PC-3 (cell line): ENCODE data around the gene DMBX1.

ENCODE experiments used
- EZH2phosphoT487 ChIP-seq: fragments of 300-600 bp; sonication (generic); IDR thresholded peaks from 2 replicates; pipeline ENCODE4 v1.6.1; 2018; ENCODE audit warnings: mild to moderate bottlenecking, antibody characterized with exemption, low read length, borderline replicate concordance
- TF ChIP-seq, protein P1 (sequence below): fragments of 300-600 bp; sonication (generic); conservative IDR thresholded peaks from 2 replicates; pipeline ENCODE4 v1.5.1; 2017; ENCODE audit warnings: antibody characterized with exemption, low read depth, mild to moderate bottlenecking, low read length

DNA sequence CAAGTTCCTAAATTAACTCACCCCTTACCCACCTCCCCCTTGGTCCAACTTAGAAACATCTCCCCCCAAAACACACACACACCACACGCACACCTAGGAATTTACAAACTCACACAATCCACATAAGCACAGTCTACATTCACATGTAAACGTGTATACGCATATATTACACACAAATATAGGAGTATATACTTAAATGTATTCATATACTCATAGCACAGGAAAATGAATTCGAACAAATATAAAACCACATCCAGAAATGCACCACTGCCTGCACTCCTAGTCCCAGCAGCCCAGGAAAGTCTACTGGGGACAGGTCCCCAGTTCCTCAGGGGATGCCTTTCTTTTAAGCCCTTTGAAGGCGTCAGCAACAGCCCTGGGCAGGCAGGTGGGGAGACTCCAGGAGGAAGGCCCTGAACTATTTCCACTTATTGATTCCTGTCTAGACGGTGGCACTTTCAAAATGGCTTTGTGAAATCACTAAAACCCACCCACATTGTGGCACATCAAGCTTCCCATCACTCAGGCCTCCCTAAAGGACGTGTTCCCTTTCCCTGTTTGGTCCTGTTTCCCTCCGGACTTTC, 3.1 kb upstream of the DMBX1 start:
- TF ChIP-seq, protein P1, sequence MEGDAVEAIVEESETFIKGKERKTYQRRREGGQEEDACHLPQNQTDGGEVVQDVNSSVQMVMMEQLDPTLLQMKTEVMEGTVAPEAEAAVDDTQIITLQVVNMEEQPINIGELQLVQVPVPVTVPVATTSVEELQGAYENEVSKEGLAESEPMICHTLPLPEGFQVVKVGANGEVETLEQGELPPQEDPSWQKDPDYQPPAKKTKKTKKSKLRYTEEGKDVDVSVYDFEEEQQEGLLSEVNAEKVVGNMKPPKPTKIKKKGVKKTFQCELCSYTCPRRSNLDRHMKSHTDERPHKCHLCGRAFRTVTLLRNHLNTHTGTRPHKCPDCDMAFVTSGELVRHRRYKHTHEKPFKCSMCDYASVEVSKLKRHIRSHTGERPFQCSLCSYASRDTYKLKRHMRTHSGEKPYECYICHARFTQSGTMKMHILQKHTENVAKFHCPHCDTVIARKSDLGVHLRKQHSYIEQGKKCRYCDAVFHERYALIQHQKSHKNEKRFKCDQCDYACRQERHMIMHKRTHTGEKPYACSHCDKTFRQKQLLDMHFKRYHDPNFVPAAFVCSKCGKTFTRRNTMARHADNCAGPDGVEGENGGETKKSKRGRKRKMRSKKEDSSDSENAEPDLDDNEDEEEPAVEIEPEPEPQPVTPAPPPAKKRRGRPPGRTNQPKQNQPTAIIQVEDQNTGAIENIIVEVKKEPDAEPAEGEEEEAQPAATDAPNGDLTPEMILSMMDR = no peak
- TF ChIP-seq EZH2phosphoT487 = no peak
